Ascending aorta (tissue), 2 donors: ENCODE data around the gene FBXW10. TPM values are rescaled to one million over a fixed set of nuclear protein-coding genes. Genes with fewer than 3 reads are reported as not detected.
"Not testable (repeated sequence)": the region's sequence is repeated elsewhere in the genome, so short reads cannot be mapped to it uniquely, and the experiment has no call there.

Experiments
- DNase-seq, 2 donors: peaks; one replicate each; pipeline ENCODE4 v3.0.0-alpha.2; 2019; ENCODE audit warnings: low spot score in 2 of 2
- H3K27ac ChIP-seq, 2 donors: fragments of 200-600 bp; sonication (generic); one replicate each; pipeline ENCODE4 v1.5.1; 2016 to 2017; ENCODE audit warnings: mild to moderate bottlenecking in 1 of 2
- H3K27me3 ChIP-seq: fragments of 200-600 bp; sonication (generic); one replicate; pipeline ENCODE4 v1.5.1; 2017
- H3K36me3 ChIP-seq, 2 donors: fragments of 200-600 bp; sonication (generic); one replicate each; pipeline ENCODE4 v1.5.1; 2016
- H3K4me1 ChIP-seq, 2 donors: fragments of 200-600 bp; sonication (generic); one replicate each; pipeline ENCODE4 v1.5.1; 2016 to 2017; ENCODE audit warnings: mild to moderate bottlenecking in 1 of 2
- H3K4me3 ChIP-seq, 2 donors: fragments of 200-600 bp; sonication (generic); one replicate each; pipeline ENCODE4 v1.5.1; 2016 to 2017; ENCODE audit warnings: mild to moderate bottlenecking in 1 of 2
- H3K9me3 ChIP-seq, 2 donors: fragments of 200-600 bp; sonication (generic); one replicate each; pipeline ENCODE4 v1.5.1; 2016
- intact Hi-C: fragments of 100-400 bp; cut with DNase I; formaldehyde crosslinking; loops from one replicate; pipeline ENCODE4 v1.15.1; 2023
- total RNA-seq: library from RNA; depleted of rRNA; stranded (reverse); fragments of >200 nt; gene quantifications from one replicate; pipeline ENCODE4 v1.1.0, GENCODE V29; 2016
- TF ChIP-seq, protein P1 (sequence below), 3 experiments: fragments of 200-600 bp in 2 of 3; fragments of 450-650 bp in 1 of 3; sonication (generic) in 2 of 3; IDR thresholded peaks; one replicate each; pipeline ENCODE4 v1.5.1; 2016 to 2019; ENCODE audit warnings: antibody characterized with exemption in 3 of 3, mild to moderate bottlenecking in 1 of 3, moderate library complexity in 1 of 3

FBXW10 gene
- not detected for total RNA-seq

DNA sequence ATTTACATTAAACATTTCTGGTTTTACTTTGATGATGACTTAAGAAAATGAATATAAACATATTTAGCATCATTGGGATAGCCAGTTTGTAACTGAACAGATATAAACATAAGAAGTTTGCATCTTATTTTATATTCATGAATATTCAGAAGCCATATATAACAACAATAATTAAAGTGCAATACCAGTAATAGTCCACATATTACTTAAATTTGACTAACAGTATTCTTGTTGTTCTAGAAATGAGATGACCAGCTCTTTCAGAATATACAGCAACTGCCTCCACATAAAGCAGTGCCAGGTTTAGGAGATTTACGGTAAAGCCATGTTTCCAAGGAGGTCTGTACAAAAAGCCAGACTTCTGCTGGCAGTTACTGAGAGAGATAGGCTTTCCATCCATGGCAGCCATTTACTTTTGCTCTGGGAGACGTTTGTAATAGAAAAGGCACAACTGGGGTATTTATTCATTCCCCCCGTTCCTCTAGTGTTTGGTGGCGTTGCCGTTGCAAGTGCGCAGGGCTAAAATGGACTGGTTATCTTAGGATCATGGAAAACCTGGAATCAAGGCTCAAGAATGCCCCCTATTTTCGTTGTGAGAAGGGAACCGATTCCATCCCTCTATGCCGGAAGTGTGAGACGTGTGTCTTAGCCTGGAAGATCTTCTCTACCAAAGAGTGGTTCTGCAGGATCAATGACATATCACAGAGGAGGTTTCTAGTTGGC lies at the start of gene FBXW10:
TSS of gene FBXW10 (plus strand) at position 356 of the 723 bp plus-strand sequence. CDS start at position 547, 191 bp downstream.
- H3K4me3 ChIP-seq: peak within 1 kb of the TSS in 1 of 2 donors; percentile 29

GRCh38 chr17:18695143-18695542 lies 48.7 kb upstream of the FBXW10 start:
- H3K27me3 ChIP-seq, H3K9me3 ChIP-seq, H3K36me3 ChIP-seq, intact Hi-C loops, DNase-seq, H3K27ac ChIP-seq, H3K4me3 ChIP-seq, H3K4me1 ChIP-seq: not testable (repeated sequence)

More for the DNA sequence above, at the start of gene FBXW10:
- H3K9me3 ChIP-seq, H3K27me3 ChIP-seq, intact Hi-C loops, H3K27ac ChIP-seq, H3K36me3 ChIP-seq, H3K4me1 ChIP-seq, DNase-seq: not testable (repeated sequence)

DNA sequence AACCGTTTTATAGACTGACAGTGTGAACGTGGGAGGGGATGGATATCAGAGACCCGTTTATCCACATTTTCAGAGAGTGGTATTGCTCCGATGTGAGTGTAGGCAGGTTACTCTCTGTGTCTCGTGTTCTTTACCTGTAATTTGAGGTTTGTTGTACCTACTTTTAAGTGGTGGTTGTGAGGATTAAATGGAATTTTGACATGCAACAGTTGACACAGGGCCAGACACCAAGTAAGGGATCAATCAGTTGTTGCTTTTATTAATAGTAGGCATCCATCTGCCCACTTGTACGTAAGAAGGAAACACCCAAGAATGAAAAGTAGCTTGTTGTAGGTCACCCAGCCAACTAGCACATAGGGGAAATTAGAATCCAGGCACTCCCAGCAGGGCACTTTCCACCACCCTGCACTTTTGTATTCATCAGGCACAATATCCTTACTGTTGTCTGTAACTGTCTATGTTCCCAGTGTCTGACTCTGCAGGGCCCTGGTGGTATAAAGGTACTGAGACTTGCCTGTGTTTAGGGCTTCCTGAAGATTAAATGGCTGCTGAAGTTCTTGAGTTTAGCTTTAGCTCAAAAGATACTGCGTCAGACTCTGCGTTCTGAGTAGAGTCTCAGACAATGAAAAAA lies 45.3 kb upstream of the FBXW10 start:
- peak overlapping the region; percentile 62 to 64 for H3K4me3 ChIP-seq
- DNase-seq, H3K4me1 ChIP-seq, H3K27me3 ChIP-seq, H3K36me3 ChIP-seq, H3K9me3 ChIP-seq, H3K27ac ChIP-seq, intact Hi-C loops: not testable (repeated sequence)

DNA sequence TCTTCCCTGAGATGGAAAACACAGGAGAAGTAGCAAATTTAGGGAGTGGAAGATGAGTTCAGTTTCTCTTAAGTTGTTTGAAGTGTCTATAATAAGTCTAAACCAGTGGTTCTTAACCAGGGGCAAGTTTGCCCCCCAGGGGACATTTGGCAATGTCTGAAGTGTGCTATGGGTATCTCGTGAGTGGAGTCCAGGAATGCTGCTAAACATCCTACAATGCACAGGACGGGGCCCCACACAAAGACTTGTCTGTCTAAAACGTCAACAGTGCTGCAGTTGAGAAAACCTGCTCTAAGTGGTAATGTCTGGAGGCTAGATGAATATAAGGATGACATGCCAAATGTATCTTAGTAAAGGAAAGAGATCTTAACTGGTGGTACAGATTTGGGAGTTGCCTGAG lies 37.9 kb upstream of the FBXW10 start:
- H3K27ac ChIP-seq, H3K4me3 ChIP-seq, DNase-seq, H3K36me3 ChIP-seq, H3K27me3 ChIP-seq, H3K9me3 ChIP-seq, H3K4me1 ChIP-seq, intact Hi-C loops: not testable (repeated sequence)

- intact Hi-C loops, DNase-seq, H3K4me3 ChIP-seq, H3K9me3 ChIP-seq, H3K36me3 ChIP-seq, H3K4me1 ChIP-seq, H3K27me3 ChIP-seq, H3K27ac ChIP-seq: not testable (repeated sequence)
Observed at GRCh38 chr17:18708215-18708614, 35.6 kb upstream of the FBXW10 start.

DNA sequence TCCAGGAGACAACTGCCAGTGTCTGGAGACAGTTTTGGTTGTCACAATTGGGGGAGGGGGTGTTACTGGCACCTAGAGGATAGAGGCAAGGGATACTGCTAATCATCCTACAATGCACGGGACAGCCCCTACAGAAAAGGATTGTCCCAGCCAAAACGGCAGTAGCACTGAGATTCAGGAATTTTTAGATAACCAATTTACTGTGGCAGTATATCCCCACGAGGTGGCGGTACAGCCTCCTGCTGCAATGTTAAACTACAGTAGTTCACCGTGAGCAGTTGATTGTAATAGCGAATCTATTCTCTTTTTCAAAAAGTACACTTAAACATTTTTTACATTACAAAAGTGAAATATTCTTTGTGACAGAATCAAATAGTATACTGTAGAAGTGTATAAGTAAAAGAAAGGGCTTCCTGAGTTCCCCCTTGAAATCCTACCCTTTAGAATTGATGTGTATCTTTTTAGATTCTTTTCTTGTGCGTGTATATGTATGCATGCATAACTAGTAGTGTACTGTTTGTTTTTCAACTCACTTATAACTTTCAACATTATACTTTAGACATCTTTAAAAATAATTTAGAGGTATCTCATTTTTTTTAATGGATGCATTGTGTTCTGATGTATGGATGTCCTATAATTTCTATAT lies 31.4 kb upstream of the FBXW10 start:
- H3K36me3 ChIP-seq, H3K27ac ChIP-seq, H3K4me1 ChIP-seq, intact Hi-C loops, H3K9me3 ChIP-seq, H3K27me3 ChIP-seq, H3K4me3 ChIP-seq: not testable (repeated sequence)
- DNase-seq: peak in 1 of 2 donors; percentile 86
- TF ChIP-seq, protein P1, sequence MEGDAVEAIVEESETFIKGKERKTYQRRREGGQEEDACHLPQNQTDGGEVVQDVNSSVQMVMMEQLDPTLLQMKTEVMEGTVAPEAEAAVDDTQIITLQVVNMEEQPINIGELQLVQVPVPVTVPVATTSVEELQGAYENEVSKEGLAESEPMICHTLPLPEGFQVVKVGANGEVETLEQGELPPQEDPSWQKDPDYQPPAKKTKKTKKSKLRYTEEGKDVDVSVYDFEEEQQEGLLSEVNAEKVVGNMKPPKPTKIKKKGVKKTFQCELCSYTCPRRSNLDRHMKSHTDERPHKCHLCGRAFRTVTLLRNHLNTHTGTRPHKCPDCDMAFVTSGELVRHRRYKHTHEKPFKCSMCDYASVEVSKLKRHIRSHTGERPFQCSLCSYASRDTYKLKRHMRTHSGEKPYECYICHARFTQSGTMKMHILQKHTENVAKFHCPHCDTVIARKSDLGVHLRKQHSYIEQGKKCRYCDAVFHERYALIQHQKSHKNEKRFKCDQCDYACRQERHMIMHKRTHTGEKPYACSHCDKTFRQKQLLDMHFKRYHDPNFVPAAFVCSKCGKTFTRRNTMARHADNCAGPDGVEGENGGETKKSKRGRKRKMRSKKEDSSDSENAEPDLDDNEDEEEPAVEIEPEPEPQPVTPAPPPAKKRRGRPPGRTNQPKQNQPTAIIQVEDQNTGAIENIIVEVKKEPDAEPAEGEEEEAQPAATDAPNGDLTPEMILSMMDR (IDR thresholded peaks at IDR 0.05): peak; percentile 40 to 61 (median 41)

- H3K4me3 ChIP-seq, H3K4me1 ChIP-seq, H3K9me3 ChIP-seq, H3K27ac ChIP-seq, H3K27me3 ChIP-seq, intact Hi-C loops, DNase-seq, H3K36me3 ChIP-seq: not testable (repeated sequence)
Observed at GRCh38 chr17:18718643-18719427, 25.0 kb upstream of the FBXW10 start.

DNA sequence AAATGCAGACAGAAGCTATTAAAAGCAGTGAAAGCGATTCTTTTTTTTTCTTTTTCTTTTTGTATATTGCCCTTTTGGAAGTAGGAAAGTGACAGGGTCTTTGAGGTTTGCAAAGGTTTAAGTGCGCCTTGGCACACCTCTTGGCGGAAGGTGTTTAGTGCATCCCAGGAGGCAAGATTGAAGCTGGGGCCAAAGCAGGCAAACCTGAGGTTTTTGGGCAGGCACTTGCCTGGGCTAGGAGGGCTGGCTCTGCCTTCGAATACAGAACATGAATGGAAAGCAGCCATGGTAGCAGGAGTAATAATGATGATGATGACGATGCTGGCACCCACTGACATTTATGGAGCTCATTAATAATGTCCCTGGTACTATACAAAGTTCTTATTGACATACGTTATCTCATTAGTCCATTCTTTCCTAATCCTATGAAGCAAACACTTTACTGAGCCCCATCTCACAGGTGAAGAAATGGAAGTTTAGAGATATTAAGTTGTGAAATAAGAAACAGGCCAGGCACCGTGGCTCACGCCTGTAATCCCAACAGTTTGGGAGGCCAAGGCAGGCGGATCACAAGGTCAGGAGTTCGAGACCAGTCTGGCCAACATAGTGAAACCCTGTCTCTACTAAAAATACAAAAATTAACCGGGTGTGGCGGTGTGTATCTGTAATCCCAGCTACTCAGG lies 24.3 kb upstream of the FBXW10 start:
- H3K9me3 ChIP-seq, H3K27ac ChIP-seq, DNase-seq, H3K27me3 ChIP-seq, H3K4me1 ChIP-seq, intact Hi-C loops, H3K36me3 ChIP-seq, H3K4me3 ChIP-seq: not testable (repeated sequence)

DNA sequence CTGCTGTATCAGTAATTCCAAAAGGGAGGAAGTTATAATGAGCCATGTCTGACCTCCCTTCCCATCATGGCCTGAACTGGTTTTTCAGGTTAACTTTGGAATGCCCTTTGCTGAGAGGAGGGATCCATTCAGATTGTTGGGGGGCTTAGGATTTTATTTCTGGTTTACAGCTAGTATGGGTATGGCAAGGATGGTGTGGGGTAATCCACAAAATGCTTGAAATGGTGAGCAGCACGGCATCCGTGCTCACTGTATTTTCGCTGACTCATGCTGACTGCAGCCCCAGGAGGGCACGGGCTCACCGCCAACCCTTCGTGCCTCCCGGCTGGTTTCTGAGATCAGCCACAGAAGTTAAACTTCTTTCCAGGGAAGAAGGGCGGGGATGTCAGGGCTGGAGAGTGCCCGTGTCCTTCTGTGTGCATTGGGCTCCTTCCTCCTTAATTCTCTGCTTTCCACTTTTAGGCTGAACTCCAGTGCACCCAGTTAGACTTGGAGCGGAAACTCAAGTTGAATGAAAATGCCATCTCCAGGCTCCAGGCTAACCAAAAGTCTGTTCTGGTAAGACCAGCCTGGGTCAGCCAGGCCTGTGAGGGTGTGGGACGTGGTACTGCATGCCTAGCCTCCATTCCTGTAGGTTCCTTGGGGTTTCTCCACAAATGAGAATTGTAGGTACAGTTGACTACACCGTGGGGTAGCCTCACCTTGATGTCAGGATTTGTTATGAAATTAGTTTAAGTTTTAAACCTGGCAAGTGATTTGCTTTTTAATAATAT lies 21.9 kb upstream of the FBXW10 start:
- DNase-seq, H3K27me3 ChIP-seq, H3K9me3 ChIP-seq, H3K4me3 ChIP-seq, H3K4me1 ChIP-seq, H3K36me3 ChIP-seq, intact Hi-C loops: not testable (repeated sequence)
- H3K27ac ChIP-seq: peak overlapping the region in 1 of 2 donors; percentile 55

- H3K36me3 ChIP-seq, H3K4me3 ChIP-seq, H3K27ac ChIP-seq, H3K27me3 ChIP-seq, H3K4me1 ChIP-seq, intact Hi-C loops, DNase-seq, H3K9me3 ChIP-seq: not testable (repeated sequence)
Observed at GRCh38 chr17:18722612-18723011, 21.2 kb upstream of the FBXW10 start.

GRCh38 chr17:18723509-18723908 lies 20.3 kb upstream of the FBXW10 start:
- DNase-seq, H3K27ac ChIP-seq, H3K36me3 ChIP-seq, intact Hi-C loops, H3K4me1 ChIP-seq, H3K4me3 ChIP-seq, H3K27me3 ChIP-seq, H3K9me3 ChIP-seq: not testable (repeated sequence)

DNA sequence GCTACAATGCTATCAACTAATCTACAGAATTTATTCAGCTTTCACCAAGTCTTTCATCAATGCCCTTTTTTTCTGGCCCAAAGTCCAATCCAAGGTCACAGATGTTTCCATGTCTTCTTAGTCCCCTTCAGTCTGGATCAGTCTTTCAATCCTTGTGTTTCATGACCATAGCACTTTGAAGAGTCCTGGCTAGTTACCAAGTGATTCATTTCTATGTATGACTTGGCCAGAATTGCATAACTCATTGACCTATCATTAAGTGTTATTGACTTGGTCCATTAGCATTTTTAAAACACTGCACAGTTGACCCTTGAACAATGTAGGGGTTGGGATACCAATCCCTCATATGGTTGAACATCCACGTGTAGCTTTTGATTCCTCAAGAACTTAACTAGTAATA lies 11.4 kb upstream of the FBXW10 start:
- H3K4me3 ChIP-seq, intact Hi-C loops, H3K27me3 ChIP-seq, H3K4me1 ChIP-seq, DNase-seq, H3K27ac ChIP-seq, H3K36me3 ChIP-seq, H3K9me3 ChIP-seq: not testable (repeated sequence)
